ENCODE results near the gene RBL2. TPM values are rescaled to one million over a fixed set of nuclear protein-coding genes. Genes with fewer than 3 reads are reported as not detected.

RBL2 gene
- total and polyA plus RNA-seq, 9 of the 15 experiments (the other 6 are each of a cell fraction or from before 2014, with no cell fraction given) = 7.8 to 76.3 (median 28.5) TPM

- TF ChIP-seq ZNF830 (CRISPR knock-in tag; IDR thresholded peaks at IDR 0.05) (no peak), MEIS2 (IDR thresholded peaks at IDR 0.05; ENCODE audit: partially characterized antibody) (peak; percentile 94), EP400 (IDR thresholded peaks at IDR 0.05) (peak; percentile 64), TCF3 (CRISPR knock-in tag; IDR thresholded peaks at IDR 0.05) (no peak), CBFB (CRISPR knock-in tag; IDR thresholded peaks at IDR 0.05) (no peak), RREB1 (CRISPR knock-in tag; IDR thresholded peaks at IDR 0.05) (peak; percentile 89), ZNF212 (CRISPR knock-in tag; IDR thresholded peaks at IDR 0.05) (no peak), ZNF253 (CRISPR knock-in tag; conservative IDR thresholded peaks at IDR 0.05) (no peak), ZNF174 (CRISPR knock-in tag; IDR thresholded peaks at IDR 0.05) (no peak), KDM2B (CRISPR knock-in tag; IDR thresholded peaks at IDR 0.05) (0 out of 2 replicates have a peak, but pooled peaks have one; percentile 69), NEUROD1 (IDR thresholded peaks at IDR 0.05; ENCODE audit: borderline replicate concordance, low read depth, low read length, partially characterized antibody) (peak; percentile 56), FOXK2 (conservative IDR thresholded peaks at IDR 0.05 in 1 of 2, IDR thresholded peaks at IDR 0.05 in 1 of 2; ENCODE audit: low read depth in 2 of 2) (peak; percentile 85 to 87), L3MBTL2 (IDR thresholded peaks at IDR 0.05) (peak; percentile 72), RBM34 (IDR thresholded peaks at IDR 0.05; ENCODE audit: borderline replicate concordance, insufficient read depth, low read length) (no peak), ATF7 (IDR thresholded peaks at IDR 0.05) (peak; percentile 92), HNRNPLL (IDR thresholded peaks at IDR 0.05; ENCODE audit: low read depth, low read length, poor library complexity, severe bottlenecking) (peak; percentile 84), MTA2 (IDR thresholded peaks at IDR 0.05; ENCODE audit: low read depth) (no peak)
- TF ChIP-seq, protein P1, sequence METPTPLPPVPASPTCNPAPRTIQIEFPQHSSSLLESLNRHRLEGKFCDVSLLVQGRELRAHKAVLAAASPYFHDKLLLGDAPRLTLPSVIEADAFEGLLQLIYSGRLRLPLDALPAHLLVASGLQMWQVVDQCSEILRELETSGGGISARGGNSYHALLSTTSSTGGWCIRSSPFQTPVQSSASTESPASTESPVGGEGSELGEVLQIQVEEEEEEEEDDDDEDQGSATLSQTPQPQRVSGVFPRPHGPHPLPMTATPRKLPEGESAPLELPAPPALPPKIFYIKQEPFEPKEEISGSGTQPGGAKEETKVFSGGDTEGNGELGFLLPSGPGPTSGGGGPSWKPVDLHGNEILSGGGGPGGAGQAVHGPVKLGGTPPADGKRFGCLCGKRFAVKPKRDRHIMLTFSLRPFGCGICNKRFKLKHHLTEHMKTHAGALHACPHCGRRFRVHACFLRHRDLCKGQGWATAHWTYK (CRISPR knock-in tag; IDR thresholded peaks at IDR 0.05) = 0 out of 2 replicates have a peak, but pooled peaks have one; percentile 23
- TF ChIP-seq, protein P2, sequence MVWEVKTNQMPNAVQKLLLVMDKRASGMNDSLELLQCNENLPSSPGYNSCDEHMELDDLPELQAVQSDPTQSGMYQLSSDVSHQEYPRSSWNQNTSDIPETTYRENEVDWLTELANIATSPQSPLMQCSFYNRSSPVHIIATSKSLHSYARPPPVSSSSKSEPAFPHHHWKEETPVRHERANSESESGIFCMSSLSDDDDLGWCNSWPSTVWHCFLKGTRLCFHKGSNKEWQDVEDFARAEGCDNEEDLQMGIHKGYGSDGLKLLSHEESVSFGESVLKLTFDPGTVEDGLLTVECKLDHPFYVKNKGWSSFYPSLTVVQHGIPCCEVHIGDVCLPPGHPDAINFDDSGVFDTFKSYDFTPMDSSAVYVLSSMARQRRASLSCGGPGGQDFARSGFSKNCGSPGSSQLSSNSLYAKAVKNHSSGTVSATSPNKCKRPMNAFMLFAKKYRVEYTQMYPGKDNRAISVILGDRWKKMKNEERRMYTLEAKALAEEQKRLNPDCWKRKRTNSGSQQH (CRISPR knock-in tag; IDR thresholded peaks at IDR 0.05) = no peak
These were observed 69.1 kb downstream of the RBL2 start (continued) for GRCh38 chr16:53503270-53503923.
